ENCODE measurements around the gene USP1.

Gene USP1

DNA sequence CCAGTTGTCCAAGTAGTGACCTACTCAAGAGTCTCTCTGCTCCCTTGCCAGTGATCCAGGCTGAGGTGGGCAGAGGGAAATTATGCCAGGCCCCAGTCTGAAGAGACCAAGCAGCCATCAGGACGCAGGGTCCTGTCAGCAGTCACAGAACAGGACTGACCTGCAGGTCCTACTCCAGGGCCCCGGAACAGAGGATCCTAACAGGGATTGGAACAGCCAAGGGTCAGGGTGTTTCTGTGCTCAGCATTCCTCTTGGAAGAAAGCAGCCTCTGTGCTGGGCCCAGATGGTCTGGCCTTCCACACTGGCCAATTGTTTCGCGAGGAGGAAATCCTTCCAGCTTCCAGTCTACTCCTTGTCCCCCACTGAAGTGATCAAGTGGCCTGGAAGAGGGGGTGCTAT lies 41.6 kb upstream of the USP1 start:
- CTCF ChIA-PET = no interaction called here
- POLR2A ChIA-PET = no interaction called here
- TF ChIP-seq, protein P1, sequence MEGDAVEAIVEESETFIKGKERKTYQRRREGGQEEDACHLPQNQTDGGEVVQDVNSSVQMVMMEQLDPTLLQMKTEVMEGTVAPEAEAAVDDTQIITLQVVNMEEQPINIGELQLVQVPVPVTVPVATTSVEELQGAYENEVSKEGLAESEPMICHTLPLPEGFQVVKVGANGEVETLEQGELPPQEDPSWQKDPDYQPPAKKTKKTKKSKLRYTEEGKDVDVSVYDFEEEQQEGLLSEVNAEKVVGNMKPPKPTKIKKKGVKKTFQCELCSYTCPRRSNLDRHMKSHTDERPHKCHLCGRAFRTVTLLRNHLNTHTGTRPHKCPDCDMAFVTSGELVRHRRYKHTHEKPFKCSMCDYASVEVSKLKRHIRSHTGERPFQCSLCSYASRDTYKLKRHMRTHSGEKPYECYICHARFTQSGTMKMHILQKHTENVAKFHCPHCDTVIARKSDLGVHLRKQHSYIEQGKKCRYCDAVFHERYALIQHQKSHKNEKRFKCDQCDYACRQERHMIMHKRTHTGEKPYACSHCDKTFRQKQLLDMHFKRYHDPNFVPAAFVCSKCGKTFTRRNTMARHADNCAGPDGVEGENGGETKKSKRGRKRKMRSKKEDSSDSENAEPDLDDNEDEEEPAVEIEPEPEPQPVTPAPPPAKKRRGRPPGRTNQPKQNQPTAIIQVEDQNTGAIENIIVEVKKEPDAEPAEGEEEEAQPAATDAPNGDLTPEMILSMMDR (IDR thresholded peaks at IDR 0.05; ENCODE audit: control extremely low read depth, extremely low read depth, low read depth, missing control alignments) = no peak
- DNase-seq (ENCODE audit: extremely low spot score) = no peak

DNA sequence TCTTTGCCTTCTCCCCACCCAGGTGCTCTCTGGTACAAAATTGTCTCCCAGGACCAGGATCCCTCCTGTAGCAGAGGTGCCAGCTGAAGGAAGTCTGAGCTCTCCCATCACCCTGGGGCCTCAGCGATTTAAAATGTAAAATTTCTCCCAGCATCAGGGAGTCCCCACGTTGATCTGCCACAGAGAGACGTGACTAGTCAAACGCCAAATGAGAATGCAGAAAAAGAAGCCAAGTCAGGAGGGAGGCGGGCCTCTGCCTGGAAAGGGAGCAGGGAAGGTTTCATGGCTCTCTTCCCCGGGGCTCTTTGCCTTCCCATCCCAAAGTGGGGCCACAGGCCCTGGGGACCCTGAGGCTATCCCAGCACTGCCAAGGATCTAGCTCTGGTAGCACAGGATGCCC lies 40.0 kb upstream of the USP1 start:
- ChIA-PET POLR2A (no interaction called here), CTCF (interaction anchor here (1.5 kb wide), 1 partner anchor 10 kb away, joined by 4 read pairs; no protein-coding TSS in a partner anchor)
- no peak for DNase-seq (ENCODE audit: extremely low spot score)

DNA sequence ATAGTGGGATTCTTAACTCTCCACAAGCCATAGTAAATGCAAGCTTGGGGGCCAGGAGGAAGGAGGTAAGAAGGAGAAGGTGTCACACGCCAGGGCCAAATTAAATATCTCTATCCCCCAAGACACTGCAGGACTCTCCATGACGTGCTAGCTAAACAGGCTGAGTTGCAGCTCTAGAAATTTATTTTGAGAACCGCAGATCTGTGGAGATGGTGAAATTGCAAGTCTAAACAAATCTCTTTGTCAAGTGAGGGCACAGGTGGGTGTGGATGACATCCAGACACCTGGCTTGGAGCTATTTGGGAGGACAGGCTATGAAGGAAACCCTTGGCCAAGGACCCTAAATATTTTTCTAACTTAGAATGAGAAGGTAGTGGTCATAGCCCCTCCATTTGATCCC lies 39.5 kb upstream of the USP1 start:
- DNase-seq (ENCODE audit: extremely low spot score) = no peak
- ChIA-PET POLR2A (no interaction called here), CTCF (interaction anchor here (1.5 kb wide), 1 partner anchor 10 kb away, joined by 4 read pairs; no protein-coding TSS in a partner anchor)
- TF ChIP-seq, protein P1 (IDR thresholded peaks at IDR 0.05; ENCODE audit: control extremely low read depth, extremely low read depth, low read depth, missing control alignments) = no peak

More for the DNA sequence above, 40.0 kb upstream of the USP1 start:
- TF ChIP-seq, protein P1 (IDR thresholded peaks at IDR 0.05; ENCODE audit: control extremely low read depth, extremely low read depth, low read depth, missing control alignments) = no peak

DNA sequence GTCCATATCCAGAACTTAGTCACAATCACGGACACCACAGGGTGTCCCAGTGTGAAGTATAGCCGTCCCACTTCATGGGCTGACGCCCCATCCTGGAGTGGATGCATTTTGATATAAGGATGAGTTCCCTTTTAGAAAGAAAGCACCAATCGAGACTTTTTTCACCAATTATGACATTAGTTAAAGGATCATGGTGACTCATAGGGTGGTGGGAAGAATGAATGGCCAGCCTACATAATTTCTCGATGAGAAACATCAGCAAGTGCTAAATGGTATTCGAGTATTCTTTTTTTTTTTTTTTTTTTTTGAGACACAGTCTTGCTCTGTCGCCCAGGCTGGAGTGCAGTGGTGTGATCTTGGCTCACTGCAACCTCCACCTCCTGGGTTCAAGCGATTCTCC lies 38.5 kb upstream of the USP1 start:
- TF ChIP-seq, protein P1 (IDR thresholded peaks at IDR 0.05; ENCODE audit: control extremely low read depth, extremely low read depth, low read depth, missing control alignments) = no peak
- POLR2A ChIA-PET = interaction anchor here (0.6 kb wide), 1 partner anchor 27 kb away, joined by 3 read pairs; no protein-coding TSS in a partner anchor
- no peak for DNase-seq (ENCODE audit: extremely low spot score)
- CTCF ChIA-PET = no interaction called here

DNA sequence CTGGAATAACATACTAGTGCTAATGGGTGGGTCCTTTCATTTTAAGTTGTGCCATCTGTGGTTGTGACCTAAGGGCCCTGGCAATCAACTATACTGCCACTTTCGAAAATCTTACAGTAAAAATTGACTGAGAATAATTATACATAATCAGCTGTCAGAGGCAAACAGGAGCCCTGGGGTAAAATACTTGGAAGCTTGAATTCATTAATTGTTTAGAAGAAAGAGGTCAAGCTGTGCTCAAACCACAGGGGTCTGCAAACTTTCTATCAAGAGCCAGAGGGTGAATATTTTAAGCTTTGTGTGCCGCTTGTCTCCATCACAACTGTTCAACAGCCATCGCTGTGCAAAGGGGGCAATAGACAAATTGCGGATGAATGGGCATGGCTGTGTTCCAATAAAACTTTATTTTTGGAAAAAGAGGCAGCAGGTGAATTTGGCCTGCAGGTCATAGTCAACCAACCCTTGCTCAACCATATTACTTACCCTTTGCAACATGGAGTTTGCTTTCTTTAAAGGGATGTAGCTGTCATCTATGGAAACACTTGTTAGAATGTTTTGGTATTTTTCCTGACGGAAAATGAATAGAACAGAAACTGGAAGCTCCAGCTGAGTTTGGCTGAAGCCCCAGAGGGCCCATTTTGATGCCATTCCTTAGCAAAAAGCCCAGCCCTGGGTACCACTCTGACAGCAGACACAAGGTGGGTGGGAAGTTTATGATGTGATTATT lies 35.7 kb upstream of the USP1 start:
- ChIA-PET POLR2A (no interaction called here), CTCF (interaction anchor here (1.2 to 1.3 kb wide), 2 partner anchors 226 to 233 kb away, joined by 3 to 7 read pairs; no protein-coding TSS in a partner anchor)

DNA sequence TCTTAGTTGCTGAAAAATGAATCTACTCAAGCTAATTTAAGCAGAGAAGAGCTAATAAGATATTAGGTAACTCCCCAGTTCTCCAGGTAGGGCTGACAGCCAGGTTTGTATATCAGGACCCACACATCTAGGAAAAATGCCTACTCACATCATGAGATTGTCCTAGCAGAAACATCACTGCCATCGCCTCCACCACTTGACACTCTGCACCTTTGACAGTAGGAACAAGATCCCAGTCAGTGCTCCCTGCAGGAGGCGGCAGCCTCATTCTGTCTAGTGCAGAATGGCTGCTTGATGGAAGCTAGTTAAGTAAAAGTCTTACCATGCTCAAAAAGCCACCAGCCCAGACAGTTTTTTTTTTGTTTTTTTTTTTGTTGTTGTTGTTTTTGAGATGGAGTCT lies 31.6 kb upstream of the USP1 start:
- CTCF ChIA-PET = interaction anchor here (1.2 to 8.4 kb wide), 8 partner anchors 8 to 341 kb away, joined by 3 to 74 read pairs (median 4); no protein-coding TSS in a partner anchor
- DNase-seq (ENCODE audit: extremely low spot score) = no peak
- TF ChIP-seq, protein P1 (IDR thresholded peaks at IDR 0.05; ENCODE audit: control extremely low read depth, extremely low read depth, low read depth, missing control alignments) = no peak
- POLR2A ChIA-PET = interaction anchor here (0.6 kb wide), 1 partner anchor 341 kb away, joined by 3 read pairs; no protein-coding TSS in a partner anchor

More for the DNA sequence above, 35.7 kb upstream of the USP1 start:
- TF ChIP-seq, protein P1 (IDR thresholded peaks at IDR 0.05; ENCODE audit: control extremely low read depth, extremely low read depth, low read depth, missing control alignments) = no peak
- DNase-seq (ENCODE audit: extremely low spot score) = no peak

Measured in GM10248 (cell line).